Stimulated activated CD8-positive, alpha-beta memory T cell treated with anti-CD3 and anti-CD28 coated beads, Interleukin-7, amount 100 ng/mL, for 1 hour (primary cell): ENCODE measurements around the gene AGAP2.
"Not testable (repeated sequence)": the region's sequence is repeated elsewhere in the genome, so short reads cannot be mapped to it uniquely, and the experiment has no call there.

Experiments
- DNase-seq, 2 donors: peaks; one replicate each; pipeline ENCODE4 v3.0.0-alpha.2; 2020; ENCODE audit warnings: low read depth in 2 of 2

Gene AGAP2

DNA sequence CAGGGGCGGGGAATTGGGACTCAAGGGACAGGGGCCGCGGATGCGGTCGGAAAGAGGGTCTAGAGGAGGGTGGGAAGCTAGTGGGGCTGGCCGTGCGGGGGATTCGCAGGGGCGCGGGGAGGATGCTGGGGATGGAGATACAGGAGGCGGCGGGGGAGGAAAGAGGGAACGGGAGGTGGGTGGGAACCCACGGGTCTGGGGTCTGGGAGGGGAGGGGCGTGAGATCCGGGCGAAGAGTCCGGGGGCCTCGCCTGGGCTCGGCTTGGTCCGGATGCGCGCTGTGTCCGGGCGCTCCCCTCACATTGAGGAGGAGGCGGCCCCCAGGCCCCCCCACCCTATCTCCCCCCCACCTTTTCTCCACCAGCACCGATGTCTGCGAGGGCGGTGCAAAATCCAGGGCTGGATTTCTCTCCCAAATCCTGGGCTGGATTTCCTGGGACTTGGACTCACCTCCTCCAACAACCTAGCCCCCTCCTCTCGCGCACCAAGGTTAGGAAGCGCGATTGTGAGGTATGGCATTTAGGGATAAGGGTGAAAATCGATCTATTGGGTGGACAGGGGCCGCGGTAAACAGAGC lies at the start of gene AGAP2:
Gene AGAP2 (minus strand): TSS at position 82 of the 577 bp plus-strand sequence. CDS start 496 bp downstream, outside the sequence.
- no peak for DNase-seq

DNA sequence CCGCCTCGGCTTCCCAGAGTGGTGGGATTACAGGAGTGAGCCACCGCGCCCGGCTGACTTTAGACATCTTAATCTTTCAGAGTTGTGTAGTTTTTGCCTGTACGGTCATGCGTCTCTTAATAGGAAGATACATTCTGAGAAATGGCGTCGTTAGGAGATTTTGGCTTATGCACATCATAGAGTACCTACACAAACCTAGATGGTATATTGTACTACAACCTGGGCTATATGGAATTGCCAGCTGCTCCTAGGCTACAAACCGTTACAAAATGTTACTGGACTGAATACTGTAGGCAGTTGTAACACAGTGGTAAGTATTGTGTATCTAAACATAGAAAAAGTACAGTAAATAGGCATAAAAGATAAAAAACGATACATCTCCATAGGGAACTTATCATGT lies 45.3 kb upstream of the AGAP2 start:
- DNase-seq = no peak

DNA sequence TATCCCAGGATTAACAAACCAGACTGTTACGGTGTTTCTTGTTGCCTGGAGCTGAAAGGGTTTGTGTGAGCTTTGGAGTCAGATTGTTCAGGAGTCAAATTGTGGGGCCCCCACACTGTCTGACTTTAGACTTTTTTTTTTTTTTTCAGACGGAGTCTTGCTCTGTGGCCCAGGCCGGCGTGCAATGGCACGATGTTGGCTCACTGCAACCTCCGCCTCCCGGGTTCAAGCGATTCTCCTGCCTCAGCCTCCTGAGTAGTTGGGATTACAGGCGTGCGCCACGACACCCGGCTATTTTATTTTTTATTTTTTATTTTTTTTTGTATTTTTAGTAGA lies 44.9 kb upstream of the AGAP2 start:
- no peak for DNase-seq

DNA sequence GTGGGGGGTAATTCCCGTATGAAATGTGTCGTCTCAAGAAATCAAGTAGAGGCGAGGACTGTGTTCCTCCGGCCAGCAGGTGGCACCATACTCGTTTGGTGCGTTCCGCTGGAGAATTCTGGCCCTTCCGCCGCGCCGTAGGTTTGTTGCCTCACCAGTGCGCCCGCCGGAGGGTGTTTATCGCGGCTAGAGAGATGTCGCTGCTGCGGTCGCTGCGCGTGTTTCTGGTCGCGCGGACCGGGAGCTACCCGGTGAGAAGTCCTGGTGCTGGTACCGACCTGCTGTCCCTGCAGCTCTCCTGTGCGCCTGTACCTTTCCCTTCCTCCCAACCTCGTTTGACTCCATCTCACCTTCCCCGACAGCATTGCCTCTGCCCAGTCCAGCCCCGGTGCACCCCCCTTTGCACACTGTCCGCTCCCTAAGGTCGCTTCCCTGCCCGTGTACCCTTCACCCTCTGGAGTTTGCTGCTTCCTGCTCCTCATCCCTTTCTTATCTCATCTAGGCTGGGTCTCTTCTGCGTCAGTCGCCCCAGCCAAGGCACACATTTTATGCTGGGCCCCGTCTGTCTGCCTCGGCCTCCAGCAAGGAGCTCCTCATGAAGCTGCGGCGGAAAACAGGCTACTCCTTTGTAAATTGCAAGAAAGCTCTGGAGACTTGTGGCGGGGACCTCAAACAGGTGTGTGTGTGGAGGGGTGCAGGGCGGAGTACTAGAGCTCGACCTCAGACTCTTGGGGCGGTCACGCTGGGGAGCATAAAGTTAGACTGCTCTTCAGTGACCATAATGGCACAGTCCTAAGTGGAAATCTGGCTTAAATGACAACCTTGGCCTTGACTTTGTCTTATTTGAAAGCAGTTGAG lies 44.3 kb upstream of the AGAP2 start, which contains the start of gene TSFM:
Gene TSFM (plus strand): TSS at position 180 of the 858 bp plus-strand sequence. CDS start 15 bp downstream, at position 195.
- DNase-seq = peak; percentile 94 to 97

DNA sequence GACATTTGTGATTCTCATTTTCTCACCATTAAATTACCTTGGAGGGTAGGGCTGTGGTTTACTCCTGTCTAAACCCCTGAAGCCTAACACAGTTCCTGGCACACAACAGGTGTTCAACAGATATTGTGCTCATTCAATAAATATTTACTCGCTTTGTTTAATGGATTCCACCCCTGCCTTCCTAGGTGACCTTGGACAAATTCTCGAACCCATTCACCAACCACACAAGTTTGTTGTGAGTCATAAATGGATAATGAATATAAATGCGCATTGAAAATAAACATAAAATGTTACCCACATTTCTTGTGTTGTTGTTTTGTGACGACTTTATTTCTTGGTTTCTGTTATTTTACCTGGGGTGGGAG lies 43.7 kb upstream of the AGAP2 start:
- DNase-seq = no peak

DNA sequence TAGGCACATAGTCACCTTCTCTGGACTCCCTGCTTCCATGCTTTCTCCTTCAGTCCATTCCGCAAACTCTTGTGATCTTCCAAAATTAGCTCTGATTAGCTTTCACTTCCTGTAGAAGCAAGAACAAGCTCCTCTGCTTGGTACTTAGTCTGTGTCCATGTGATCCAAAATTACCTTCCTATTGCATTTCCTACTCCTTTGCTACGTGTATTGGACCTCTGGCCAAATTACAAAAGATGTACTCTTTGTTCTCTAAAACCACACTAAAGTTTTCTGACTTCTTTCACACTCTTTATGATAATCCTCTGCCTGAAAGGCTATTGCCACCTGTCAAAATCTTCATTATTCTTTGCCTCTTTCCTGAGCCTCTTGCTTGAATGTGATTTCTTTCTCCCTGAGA lies 43.3 kb upstream of the AGAP2 start:
- no peak for DNase-seq

DNA sequence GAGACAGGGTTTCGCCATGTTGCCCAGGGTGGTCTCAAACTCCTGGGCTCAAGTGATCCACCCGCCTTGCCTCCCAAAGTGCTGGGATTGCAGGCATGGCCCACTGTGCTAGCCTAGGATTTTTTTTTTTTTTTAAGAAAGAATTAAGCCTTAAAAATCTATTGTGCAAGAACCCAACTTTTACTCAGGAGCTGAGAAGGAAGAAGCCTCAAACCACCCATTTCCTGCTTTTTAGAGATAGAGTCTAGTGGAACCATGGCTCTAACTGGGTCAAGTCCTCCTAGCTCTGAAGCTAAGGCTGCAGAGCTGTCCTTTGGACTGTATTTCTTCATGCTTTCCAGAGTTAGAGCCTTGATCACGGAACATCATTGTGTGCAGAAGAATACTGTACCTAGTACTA lies 42.7 kb upstream of the AGAP2 start:
- DNase-seq = no peak

DNA sequence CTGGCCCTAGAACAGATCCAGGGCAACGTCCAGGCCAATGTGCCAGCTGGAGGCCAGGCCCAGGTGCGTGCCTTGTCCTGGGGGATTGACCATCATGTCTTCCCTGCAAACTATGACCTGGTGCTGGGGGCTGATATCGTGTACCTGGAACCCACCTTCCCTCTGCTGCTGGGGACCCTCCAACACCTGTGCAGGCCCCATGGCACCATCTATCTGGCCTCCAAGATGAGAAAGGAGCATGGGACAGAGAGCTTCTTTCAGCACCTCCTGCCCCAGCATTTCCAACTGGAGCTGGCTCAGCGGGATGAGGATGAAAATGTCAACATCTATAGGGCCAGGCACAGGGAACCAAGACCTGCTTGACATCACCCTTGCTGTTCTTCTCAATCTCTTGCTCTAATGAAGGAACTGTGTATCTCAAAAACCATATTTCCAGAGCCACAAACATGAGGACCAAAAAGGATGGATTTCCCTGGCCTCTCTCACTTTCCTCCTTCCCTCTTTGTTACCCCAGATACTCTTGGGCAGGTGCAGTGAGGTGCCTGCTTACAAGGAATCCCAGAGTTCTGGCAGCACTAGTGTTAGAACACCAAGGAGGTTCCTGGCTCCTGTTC lies 41.8 kb upstream of the AGAP2 start:
- DNase-seq = no peak

DNA sequence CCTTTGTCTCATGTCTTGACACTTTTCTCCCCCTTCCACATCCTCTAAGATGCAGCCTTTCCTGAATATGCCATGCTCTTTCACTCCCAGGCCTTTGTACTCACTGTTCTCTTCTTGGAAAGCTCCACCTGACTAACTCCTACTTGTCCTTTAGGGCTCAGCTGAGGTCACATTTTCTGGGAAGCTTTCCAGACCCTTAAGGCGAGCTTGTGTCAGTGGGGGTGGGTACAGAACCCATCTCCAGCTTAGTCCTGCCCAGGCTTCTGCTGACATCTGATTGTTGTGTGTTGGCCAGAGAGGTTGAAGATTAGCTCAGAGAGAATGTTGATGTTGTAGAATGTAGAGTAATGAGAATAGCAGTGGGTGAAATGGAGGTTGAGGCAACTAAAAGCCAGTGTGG lies 41.2 kb upstream of the AGAP2 start:
- no peak for DNase-seq

DNA sequence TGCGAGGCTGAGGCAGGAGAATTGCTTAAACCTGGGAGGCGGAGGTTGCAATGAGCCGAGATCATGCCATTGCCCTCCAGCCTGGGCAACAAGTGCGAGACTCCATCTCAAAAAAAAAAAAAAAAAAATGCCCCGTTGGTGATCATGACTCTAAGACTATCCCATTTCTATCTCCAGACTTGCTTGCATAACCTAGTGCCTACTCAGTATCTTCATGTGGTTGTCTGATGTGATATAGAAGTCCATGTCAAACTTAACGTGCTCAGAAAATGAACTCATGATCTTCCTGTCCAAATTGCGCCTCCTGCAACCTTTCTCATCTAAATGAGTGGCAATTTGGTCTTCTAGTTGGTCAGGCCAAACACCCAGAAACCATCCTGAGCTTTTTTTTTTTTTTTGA lies 39.4 kb upstream of the AGAP2 start:
- no peak for DNase-seq

DNA sequence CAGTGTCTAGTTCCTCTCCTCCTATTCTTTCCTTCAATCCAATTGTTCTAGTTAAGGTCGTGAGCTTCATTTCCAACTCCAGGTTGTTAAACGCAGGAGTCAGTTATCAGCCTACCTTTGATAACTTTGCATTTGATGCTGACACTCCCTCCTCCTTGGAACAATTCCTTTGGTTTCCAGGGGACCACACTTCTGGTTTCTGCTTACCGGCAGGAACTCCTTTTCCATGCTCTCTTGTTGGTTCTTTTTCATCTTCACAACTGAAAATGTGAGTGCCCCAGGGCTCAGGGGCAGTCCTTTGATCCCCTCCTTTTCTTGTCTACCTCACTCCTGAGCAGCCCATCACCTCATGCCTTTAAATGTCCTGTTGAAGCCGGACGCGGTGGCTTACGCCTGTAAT lies 38.8 kb upstream of the AGAP2 start:
- DNase-seq = no peak

DNA sequence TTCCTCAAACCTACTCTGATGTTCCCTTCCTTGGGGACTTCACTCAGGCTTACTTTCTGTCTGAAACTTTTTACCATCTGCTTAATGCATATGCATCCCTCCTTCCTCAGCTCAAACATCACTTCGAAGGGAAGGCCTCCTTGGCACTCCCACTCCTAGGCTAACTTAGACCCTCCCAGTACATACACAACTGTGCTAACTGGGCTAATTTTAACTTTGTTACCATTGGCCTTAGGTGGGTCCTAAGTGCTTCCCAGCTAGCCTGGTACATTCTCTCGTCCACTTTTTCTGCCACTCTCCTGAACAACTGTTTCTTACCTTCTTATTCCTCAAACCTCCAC lies 37.7 kb upstream of the AGAP2 start:
- no peak for DNase-seq

DNA sequence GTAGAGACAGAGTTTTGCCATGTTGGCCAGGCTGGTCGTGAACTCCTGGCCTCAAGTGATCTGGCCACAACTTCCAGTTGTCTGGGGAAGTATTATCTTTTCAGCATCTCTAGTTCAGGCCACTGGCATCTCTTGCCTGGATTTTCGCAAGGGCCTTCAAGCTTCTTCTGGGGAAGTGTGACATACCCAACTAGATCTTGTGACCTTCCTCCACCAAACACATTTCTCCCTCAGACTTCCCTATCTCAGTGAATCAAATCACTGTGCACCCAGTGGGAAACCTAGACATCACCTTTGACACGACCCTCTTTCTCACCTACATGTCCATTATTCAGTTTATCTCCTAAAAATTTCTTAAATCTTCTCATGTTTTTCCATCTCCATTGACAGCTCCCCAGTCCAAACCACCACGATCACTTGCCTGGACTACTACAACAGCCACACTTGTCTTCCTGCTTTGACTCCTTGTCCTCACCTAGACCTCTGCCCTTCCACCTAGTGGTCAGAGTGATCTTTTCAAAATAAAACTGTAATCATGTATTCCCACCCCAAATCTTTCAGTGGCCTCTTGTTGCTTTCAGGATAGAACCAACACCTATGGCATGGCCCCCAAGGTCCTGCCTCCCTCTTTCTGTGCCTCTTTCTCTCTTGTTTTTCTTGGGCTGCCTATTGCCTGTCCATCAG lies 37.2 kb upstream of the AGAP2 start:
- DNase-seq = no peak

DNA sequence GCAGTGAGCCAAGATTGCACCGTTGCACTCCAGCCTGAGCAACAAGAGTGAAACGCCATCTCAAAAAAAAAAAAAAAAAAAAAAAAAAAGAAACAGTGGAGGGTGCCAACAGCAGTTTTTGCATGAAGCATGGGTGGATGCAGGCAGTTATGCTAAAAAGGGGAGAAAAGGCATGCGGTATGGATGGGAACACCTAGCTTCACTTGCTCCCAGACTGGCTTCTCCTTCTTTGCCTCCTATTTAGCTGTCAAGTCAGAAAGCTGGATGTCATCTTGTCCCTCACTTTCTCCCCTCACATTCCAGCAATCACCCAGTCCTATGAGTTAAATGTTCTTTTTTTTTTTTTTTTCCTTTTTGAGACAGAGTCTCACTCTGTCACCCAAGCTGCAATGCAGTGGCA lies 36.5 kb upstream of the AGAP2 start:
- DNase-seq = no peak

DNA sequence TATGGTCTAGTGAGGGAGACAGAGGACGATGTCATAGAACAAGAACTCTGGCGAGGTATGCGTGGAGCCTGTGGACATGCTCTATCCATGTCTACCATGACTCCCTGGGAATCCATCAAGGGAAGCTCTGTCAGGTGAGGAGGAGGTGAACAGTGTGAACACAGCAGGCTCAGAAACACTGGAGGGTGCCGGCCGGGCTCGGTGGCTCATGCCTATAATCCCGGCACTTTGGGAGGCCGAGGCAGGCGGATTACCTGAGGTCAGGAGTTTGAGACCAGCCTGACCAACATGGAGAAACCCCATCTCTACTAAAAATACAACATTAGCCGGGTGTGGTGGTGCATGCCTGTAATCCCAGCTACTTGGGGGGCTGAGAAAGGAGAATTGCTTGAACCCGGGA lies 36.1 kb upstream of the AGAP2 start:
- not testable (repeated sequence) for DNase-seq

DNA sequence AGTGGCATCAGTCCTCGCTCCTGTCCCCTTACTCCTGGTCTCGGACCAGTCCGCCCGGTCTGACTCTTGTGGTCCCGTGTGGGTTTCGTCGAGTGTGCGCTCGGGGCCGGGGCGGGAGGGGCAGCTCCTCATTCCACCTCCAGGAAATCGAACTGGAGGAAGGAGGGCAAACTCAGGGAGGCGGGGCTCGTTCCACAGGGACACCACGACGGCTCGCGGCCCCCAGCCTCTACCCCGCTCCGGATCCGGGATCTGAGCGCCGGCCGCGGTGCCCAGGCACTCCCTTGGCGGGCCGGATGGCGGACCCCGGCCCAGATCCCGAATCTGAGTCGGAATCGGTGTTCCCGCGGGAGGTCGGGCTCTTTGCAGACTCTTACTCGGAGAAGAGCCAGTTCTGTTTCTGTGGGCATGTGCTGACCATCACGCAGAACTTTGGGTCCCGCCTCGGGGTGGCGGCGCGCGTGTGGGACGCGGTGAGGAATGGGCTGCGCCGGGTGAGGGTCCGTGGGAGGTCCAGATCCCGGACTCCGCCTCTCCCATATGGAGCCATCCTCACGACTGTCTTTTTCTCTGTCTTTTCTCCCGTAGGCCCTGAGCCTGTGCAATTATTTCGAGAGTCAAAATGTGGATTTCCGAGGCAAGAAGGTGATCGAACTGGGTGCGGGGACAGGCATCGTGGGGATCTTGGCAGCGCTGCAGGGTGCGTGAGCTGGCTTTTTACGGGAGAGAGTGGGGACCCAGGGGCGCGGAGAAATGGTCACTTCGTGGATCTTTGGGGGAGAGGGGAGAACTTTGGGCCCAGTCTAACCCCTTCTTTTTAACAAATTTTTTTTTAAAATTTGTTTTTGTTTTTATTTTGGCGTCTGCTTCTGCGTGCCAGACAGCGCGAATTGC lies 34.1 kb upstream of the AGAP2 start, which contains the start of gene EEF1AKMT3:
Gene EEF1AKMT3 (plus strand): TSS at position 186 of the 894 bp plus-strand sequence. CDS start 111 bp downstream, at position 297.
- no peak for DNase-seq

DNA sequence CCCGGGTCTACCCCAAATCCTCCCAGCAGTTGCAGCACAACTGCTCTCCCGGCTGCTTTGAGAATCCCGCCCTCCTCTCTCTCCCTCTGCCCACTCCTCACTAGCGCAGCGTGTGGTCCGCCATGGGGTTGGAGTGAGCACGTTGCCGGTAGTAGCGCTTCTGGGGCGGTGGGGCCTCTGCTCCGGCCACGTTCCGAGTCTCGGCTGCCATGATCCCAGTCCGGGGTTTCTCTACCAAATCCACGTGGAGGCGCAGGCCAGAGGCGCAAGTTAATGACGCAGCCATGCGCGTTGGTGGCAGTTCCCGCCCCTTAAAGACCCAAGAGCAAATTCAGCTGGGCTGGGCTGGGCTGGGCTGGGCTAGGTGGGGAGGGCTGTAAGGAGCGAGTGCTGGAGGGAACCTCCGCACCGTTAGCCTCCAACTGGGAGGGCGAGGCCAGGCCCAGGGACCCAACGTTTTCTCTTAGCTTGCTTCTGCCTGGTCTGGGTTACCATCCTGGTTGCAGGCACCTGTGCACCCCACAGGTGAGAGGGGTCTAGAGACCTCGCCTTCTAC lies 33.4 kb upstream of the AGAP2 start, which contains the start of gene METTL1:
Gene METTL1 (minus strand): TSS at position 233 of the 556 bp plus-strand sequence. CDS start 22 bp downstream, at position 211.
- peak; percentile 66 to 69 for DNase-seq

DNA sequence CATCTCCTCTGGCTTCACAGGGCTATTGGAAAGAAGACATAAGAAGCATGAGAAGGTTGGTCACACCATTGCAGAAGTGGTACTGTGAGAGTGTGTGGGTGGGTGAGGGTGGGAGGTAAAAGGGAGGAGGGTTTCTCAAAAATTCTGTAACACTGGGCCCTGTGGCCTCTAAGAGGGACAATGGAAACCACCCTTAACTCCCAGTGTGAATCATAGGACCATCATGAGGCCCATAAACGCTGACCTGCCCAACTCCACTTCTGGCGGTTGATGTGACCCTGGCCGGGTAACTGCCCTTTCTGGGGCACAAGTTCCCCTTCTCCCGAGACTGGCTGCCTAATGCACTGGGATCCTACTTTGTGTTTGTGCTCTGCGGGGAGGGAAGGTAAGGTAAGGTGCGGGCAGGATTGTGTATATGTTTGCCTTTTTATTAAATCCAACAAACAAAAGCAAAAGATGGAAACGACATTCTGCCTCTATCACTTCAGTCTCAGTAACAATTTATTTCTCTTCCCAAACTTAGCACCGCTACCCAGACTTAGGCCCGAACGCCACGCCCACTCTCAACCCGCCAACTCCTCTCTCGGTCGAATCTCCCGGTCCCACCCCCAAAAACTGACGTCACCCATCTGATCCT lies 32.8 kb upstream of the AGAP2 start:
- peak in 1 of 2 donors; percentile 41 for DNase-seq

DNA sequence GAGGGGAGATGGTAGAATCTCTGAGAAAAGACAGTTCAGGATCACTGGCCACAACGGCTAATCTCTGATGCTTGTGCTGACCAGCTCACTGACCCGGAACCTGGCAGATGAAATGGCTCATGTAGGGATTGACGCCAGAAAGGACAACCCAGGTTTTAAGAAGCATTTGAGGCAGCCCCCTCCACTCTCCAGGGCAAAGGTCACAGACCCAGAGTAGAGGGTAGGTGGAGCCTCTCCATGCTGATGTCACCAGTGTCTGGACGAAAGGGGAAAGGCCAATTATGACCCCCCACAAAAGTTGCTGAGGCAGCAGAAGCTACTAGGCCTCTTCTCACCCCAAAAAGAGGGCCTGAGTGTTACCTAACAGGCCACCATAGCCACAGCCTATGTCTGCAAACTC lies 32.2 kb upstream of the AGAP2 start:
- DNase-seq = no peak

DNA sequence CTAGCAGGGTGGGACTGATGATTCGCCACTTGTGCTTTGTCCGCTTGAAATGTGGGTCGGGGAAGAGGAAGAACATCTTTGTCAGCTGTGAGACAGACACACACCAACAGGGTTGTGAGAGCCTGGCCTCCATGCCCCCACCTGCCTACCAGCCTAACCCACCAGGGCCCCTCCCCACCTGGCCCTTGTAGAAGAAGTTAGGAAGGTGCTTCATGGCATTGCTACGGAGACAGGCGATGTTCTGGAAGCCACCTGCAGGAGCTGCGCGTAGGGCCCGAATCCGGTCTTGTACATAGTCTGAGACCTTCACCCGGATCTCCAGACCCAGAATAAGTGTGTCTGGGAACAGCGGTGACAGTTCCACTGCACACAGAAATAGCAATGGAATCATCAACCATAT lies 31.1 kb upstream of the AGAP2 start:
- DNase-seq = no peak
